ENCODE measurements around the gene ARPC5L.
A peak's percentile ranks its signal among the peaks of the same experiment; 100 is the strongest.

Gene ARPC5L

DNA sequence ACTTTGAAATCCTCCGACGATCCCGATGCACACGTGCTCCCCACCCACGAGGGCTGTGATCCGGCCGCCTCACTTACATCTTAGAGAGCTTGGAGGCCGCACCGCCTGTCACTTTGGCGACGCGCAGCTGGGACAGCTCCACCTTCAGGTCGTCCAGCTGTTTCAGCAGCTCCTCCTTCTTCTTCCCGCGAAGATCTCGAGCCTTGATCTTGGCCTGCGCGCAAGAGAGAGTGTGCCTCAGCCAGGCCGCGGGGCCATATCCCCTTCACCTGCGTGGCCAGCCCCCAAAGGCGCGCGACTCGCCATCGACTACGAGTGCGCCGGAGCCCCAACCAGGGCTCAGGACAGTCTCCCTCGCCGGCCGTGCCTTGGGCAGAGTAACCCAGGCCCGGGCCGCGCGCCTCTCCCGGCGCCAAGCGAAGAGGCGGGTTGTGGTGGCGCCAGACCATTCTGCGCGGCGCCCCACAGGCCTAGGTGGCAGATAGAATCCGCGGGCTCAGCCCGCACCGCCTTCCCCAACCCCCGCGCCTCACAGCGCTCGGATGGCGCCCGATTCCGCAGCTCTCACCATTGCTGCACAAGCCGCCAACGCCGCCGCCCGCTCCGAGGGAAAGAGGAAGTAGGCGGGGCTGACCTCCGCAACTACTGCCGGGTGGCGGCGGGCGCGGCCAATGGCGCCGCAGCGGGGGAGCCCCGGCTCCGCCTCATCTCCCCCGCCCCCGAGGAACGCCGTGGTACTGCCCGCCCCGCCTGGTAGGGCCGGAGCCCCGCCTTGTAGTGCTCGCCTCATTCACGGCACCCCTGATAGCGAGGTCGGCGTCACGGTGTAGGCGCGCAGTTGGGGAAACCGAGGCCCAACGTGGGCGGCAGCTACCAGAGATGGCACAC, at the start of gene ARPC5L, which contains the start of gene RPL35:
Gene ARPC5L, plus strand, starts transcription at position 789 of the 888 bp plus-strand sequence. CDS start 7,161 bp downstream, outside the sequence.
Gene RPL35, minus strand, starts transcription at position 616 of the 888 bp plus-strand sequence. Its CDS starts 45 bp downstream, at position 571.
- peak within 1 kb of the TSS; percentile 88 for H3K4me3 ChIP-seq (ENCODE audit: low read depth, low read length)
- peak; percentile 40 for TF ChIP-seq CTCF (conservative IDR thresholded peaks at IDR 0.05; ENCODE audit: low read depth, low read length)
- peak; percentile 96 for DNase-seq (ENCODE audit: low read depth)

DNA sequence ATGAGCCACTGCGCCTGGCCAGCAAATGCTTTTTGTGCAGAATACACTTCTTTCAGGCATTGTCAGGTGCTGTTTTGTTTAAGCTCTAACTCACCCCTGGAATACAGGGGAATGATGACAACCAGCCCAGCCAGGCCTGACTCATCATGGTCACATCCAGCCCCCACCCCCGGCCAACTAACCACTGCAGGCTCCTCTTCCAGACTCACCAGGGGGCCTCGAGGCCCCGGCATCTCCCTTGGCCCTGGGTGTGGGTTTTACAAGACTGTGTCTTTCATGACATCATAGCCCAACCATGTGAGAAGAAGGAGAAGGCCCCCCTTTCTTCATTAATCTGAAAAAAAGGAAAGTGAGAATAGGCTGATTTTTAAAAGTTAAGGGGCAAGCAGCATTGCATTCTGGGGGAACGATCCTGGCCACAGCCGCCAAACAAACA, 49.5 kb upstream of the ARPC5L start:
- H3K4me3 ChIP-seq (ENCODE audit: low read depth, low read length), result no peak overlapping the region
- DNase-seq (ENCODE audit: low read depth), result peak; percentile 100
- no peak for TF ChIP-seq CTCF (conservative IDR thresholded peaks at IDR 0.05; ENCODE audit: low read depth, low read length)

- H3K4me3 ChIP-seq (ENCODE audit: low read depth, low read length), result no peak overlapping the region
- TF ChIP-seq CTCF (conservative IDR thresholded peaks at IDR 0.05; ENCODE audit: low read depth, low read length), result no peak
- DNase-seq (ENCODE audit: low read depth), result no peak
Measured at GRCh38 chr9:124813041-124813440, 48.9 kb upstream of the ARPC5L start.

DNA sequence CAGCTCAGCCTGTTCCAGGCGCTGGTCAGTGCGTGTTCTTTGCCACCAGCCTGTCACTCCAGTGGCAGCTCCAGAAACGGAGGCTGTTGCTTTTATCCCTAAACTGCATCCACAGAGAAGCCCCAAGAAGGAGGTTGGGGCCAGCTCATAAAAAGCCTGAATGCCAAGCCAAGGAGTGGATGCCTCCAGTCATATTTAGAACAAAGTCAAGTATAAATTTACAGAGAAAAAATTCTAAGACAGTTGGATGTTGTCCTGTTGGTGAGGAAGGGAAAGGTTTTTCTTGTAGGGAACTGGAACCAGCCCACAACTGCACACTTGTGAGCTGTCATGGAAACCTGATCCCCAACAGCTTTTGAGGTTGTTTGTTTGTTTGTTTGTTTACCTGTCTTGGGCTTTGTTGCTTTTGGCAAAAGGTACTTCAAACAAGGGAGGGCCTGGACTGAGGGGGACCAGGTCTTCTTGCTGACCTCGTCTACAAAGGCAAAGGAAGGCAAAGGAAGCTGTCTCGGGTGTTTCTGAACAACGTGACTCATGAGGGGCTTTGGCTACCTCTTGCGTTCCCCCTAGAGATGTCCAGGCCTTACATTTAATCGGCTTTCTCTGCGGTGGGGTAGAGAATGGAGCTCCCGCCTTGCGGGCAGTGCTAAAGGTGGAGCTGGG, 48.3 kb upstream of the ARPC5L start:
- no peak for TF ChIP-seq CTCF (conservative IDR thresholded peaks at IDR 0.05; ENCODE audit: low read depth, low read length)
- DNase-seq (ENCODE audit: low read depth), result peak; percentile 40

DNA sequence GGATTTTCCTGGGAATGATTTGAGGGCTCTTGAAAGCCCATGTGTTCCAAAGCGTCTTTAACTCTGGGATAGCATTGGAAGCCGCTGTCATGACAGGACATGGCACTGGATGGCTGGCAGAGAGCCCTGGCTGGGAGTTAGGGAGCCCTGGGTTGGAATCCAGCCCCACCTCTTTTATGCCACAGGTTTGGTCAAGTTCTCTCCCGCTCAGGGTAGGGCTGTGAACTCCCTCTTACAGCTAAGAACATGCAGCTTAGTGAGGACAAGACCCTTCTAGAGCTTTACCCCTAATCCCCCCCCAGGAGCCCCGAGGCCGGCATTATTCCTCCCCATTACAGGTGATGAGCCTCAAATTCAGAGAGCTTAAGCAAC, 47.8 kb upstream of the ARPC5L start:
- TF ChIP-seq CTCF (conservative IDR thresholded peaks at IDR 0.05; ENCODE audit: low read depth, low read length), result no peak
- DNase-seq (ENCODE audit: low read depth), result no peak
- no peak overlapping the region for H3K4me3 ChIP-seq (ENCODE audit: low read depth, low read length)

More for the DNA sequence above, 48.3 kb upstream of the ARPC5L start:
- no peak overlapping the region for H3K4me3 ChIP-seq (ENCODE audit: low read depth, low read length)

GRCh38 chr9:124815601-124816000, 46.3 kb upstream of the ARPC5L start:
- no peak for TF ChIP-seq CTCF (conservative IDR thresholded peaks at IDR 0.05; ENCODE audit: low read depth, low read length)
- DNase-seq (ENCODE audit: low read depth), result no peak
- no peak overlapping the region for H3K4me3 ChIP-seq (ENCODE audit: low read depth, low read length)

Data from choroid plexus epithelial cell (primary cell).